B cell (primary cell): ENCODE data around the gene TMPRSS13. TPM values are rescaled to one million over a fixed set of nuclear protein-coding genes. Genes with fewer than 3 reads are reported as not detected.

ENCODE experiments used
- ATAC-seq: fragments of 200-7000 bp; cut with Tn5 transposase; one replicate; pipeline ENCODE4 v1.10.0; 2021; ENCODE audit warnings: low read depth, mild to moderate bottlenecking, moderate number of reproducible peaks, moderate library complexity
- CTCF ChIA-PET: fragments of 350-600 bp; sonication (Branson Sonifier 250); formaldehyde crosslinking; loops from one replicate; lab custom pipeline; 2021; ENCODE audit warnings: antibody characterized with exemption, inconsistent platforms; lab: Charles Lee
- POLR2A ChIA-PET: fragments of 350-600 bp; sonication (Branson Sonifier 250); formaldehyde crosslinking; loops from one replicate; lab custom pipeline; 2021; ENCODE audit warnings: antibody characterized with exemption; lab: Charles Lee
- DNase-seq: peaks from one replicate; pipeline ENCODE4 v3.0.0; 2013
- H2AFZ ChIP-seq: 2 replicates; pipeline ENCODE4 v1.6.1; 2012; ENCODE audit warnings: mild to moderate bottlenecking, low read depth, low read length; ENCODE audit not compliant: insufficient read depth, poor library complexity, severe bottlenecking
- H3K27ac ChIP-seq, 2 donors: 1 replicate in 1 of 2; 2 replicates in 1 of 2; pipeline ENCODE4 v1.5.1; 2012 to 2013; ENCODE audit warnings: low read length in 2 of 2, mild to moderate bottlenecking in 2 of 2, moderate library complexity in 1 of 2
- H3K27me3 ChIP-seq, 4 experiments: fragments of 200-600 bp in 1 of 4; sonication (generic) in 1 of 4; replicated peaks in 1 of 4; 1 replicate in 2 of 4; 2 replicates in 2 of 4; pipeline versions ENCODE4 v1.6.1 to v1.7.0; 2013 to 2016; ENCODE audit warnings: low read length in 3 of 4, mild to moderate bottlenecking in 2 of 4, mixed read lengths in 1 of 4, moderate library complexity in 1 of 4; ENCODE audit not compliant: insufficient read depth in 4 of 4, control insufficient read depth in 3 of 4; ENCODE audit errors: control extremely low read depth in 1 of 4
- H3K36me3 ChIP-seq, 2 experiments: replicated peaks in 1 of 2; 1 replicate in 1 of 2; 2 replicates in 1 of 2; pipeline versions ENCODE4 v1.6.1 to v1.7.1; 2013; ENCODE audit warnings: low read length in 1 of 2; ENCODE audit not compliant: insufficient read depth in 2 of 2, control insufficient read depth in 1 of 2; ENCODE audit errors: control extremely low read depth in 1 of 2, extremely low read depth in 1 of 2
- H3K4me1 ChIP-seq, 2 donors: fragments of 200-600 bp in 1 of 2; sonication (generic) in 1 of 2; 1 replicate in 1 of 2; 2 replicates in 1 of 2; pipeline versions ENCODE4 v1.5.1 to v1.6.1; 2013 to 2017; ENCODE audit warnings: low read length in 2 of 2; ENCODE audit not compliant: control insufficient read depth in 2 of 2, insufficient read depth in 2 of 2
- H3K4me2 ChIP-seq: replicated peaks from 2 replicates; pipeline ENCODE3; 2012; ENCODE audit warnings: mild to moderate bottlenecking, low read depth, low read length; ENCODE audit not compliant: poor library complexity, severe bottlenecking
- H3K4me3 ChIP-seq, 5 experiments: fragments of 200-600 bp in 1 of 5; sonication (generic) in 1 of 5; 1 replicate in 3 of 5; 2 replicates in 2 of 5; pipeline versions ENCODE4 v1.5.1 to v1.7.0; 2011 to 2016; ENCODE audit warnings: low read length in 4 of 5, mild to moderate bottlenecking in 4 of 5, low read depth in 2 of 5, control low read depth in 1 of 5, moderate library complexity in 1 of 5; ENCODE audit not compliant: insufficient read depth in 1 of 5; ENCODE audit errors: control extremely low read depth in 1 of 5, extremely low read depth in 1 of 5
- H3K79me2 ChIP-seq: fragments of 200-600 bp; sonication (generic); one replicate; pipeline ENCODE4 v1.6.0; 2016; ENCODE audit warnings: low read length; ENCODE audit not compliant: control insufficient read depth, insufficient read depth
- H3K9ac ChIP-seq: fragments of 200-600 bp; sonication (generic); 2 replicates; pipeline ENCODE4 v1.6.1; 2017; ENCODE audit warnings: mild to moderate bottlenecking, low read length, moderate library complexity
- H3K9me3 ChIP-seq, 3 donors: one replicate each; pipeline versions ENCODE4 v1.6.1 to v1.7.1; 2013; ENCODE audit warnings: low read length in 2 of 3; ENCODE audit not compliant: control insufficient read depth in 2 of 3, insufficient read depth in 1 of 3; ENCODE audit errors: control extremely low read depth in 1 of 3
- H4K20me1 ChIP-seq: 2 replicates; pipeline ENCODE4 v1.6.0; 2012; ENCODE audit warnings: mild to moderate bottlenecking, low read length; ENCODE audit not compliant: insufficient read depth, control insufficient read depth, poor library complexity, severe bottlenecking
- H3K27ac Mint-ChIP-seq: one replicate; pipeline ENCODE4 v1.8.0; 2021; ENCODE audit warnings: mixed read lengths
- H3K27me3 Mint-ChIP-seq: one replicate; pipeline ENCODE4 v1.8.0; 2021; ENCODE audit warnings: mixed read lengths
- H3K4me1 Mint-ChIP-seq: one replicate; pipeline ENCODE4 v1.8.0; 2021; ENCODE audit warnings: mixed read lengths
- H3K4me3 Mint-ChIP-seq: one replicate; pipeline ENCODE4 v1.8.0; 2021; ENCODE audit warnings: mixed read lengths
- H3K9me3 Mint-ChIP-seq: one replicate; pipeline ENCODE4 v1.8.0; 2022; ENCODE audit warnings: mixed read lengths; ENCODE audit not compliant: insufficient read depth
- CTCF ChIP-seq: fragments of 200-600 bp; IDR thresholded peaks from one replicate; pipeline ENCODE4 v1.8.0; 2022; ENCODE audit warnings: antibody characterized with exemption, mild to moderate bottlenecking
- EZH2 ChIP-seq: IDR thresholded peaks from 2 replicates; pipeline ENCODE4 v1.6.1; 2012; ENCODE audit warnings: borderline replicate concordance, low read depth, mild to moderate bottlenecking, moderate library complexity, low read length; ENCODE audit not compliant: insufficient read depth, poor library complexity, severe bottlenecking
- WGBS: methylation state at CpG from one replicate; pipeline ENCODE4 v1.1.5; 2013; ENCODE audit warnings: missing lambda C conversion rate; ENCODE audit not compliant: insufficient coverage; 5-methylcytosine and 5-hydroxymethylcytosine counted together
- intact Hi-C: fragments of 100-400 bp; cut with micrococcal nuclease; formaldehyde crosslinking; loops from one replicate; pipeline ENCODE4 v1.10.0; 2022
- polyA plus RNA-seq: library from polyadenylated mRNA; depleted of rRNA; stranded (reverse); fragments of >200 nt; gene quantifications from 2 replicates; pipeline ENCODE4 v1.2.3, GENCODE V29; 2012
- total RNA-seq, 2 donors: library from RNA; stranded (reverse); fragments of 120-200 nt in 1 of 2; gene quantifications; 1 replicate in 1 of 2; 2 replicates in 1 of 2; pipeline versions ENCODE4 v1.2.3 to v1.2.4, GENCODE V29; 2013 to 2022

The TMPRSS13 gene
- total and polyA plus RNA-seq, 2 donors (not counting 1 experiment from before 2014, with no cell fraction given), result 2.4 to 8.0 TPM

GRCh38 chr11:117913736-117914397 is 15.3 kb downstream of the TMPRSS13 start:
- no peak for TF ChIP-seq EZH2
- no peak for TF ChIP-seq CTCF
- intact Hi-C loops, result no loop called here
- H3K27me3 ChIP-seq, result no peaks in the 10 kb centered on the region
- no peak overlapping the region for H3K9ac ChIP-seq
- peaks cover under 1% of the 10 kb centered on the region in 2 donors for H3K4me1 ChIP-seq
- H4K20me1 ChIP-seq, result no peaks in the 10 kb centered on the region
- H3K9me3 ChIP-seq, result no peaks in the 10 kb centered on the region
- no peak overlapping the region for H3K4me3 ChIP-seq
- H3K9me3 Mint-ChIP-seq, result no peaks in the 10 kb centered on the region
- H3K27ac ChIP-seq, result no peak overlapping the region
- H3K27ac Mint-ChIP-seq, result no peak overlapping the region
- H3K4me1 Mint-ChIP-seq, result no peaks in the 10 kb centered on the region
- H3K4me3 Mint-ChIP-seq, result no peak overlapping the region
- H3K4me2 ChIP-seq, result no peak overlapping the region
- POLR2A ChIA-PET, result interaction anchor here (0.6 kb wide), 1 partner anchor 103 kb away, joined by 3 read pairs; no protein-coding TSS in a partner anchor
- CTCF ChIA-PET, result interaction anchor here (0.7 to 1.5 kb wide), 2 partner anchors 33 to 106 kb away, joined by 4 read pairs; no protein-coding TSS in a partner anchor
- DNase-seq, result no peak
- ATAC-seq, result no peak
- H3K27me3 Mint-ChIP-seq, result peaks cover 6% of the 10 kb centered on the region
- H2AFZ ChIP-seq, result no peak overlapping the region
- no peaks in the 10 kb centered on the region for H3K79me2 ChIP-seq
- no peaks in the 10 kb centered on the region for H3K36me3 ChIP-seq
- WGBS, result 96% methylated on average over 9 of the region's 9 CpGs

- H3K27me3 Mint-ChIP-seq, result peaks cover 11% of the 10 kb centered on the region
- TF ChIP-seq EZH2 (no peak), CTCF (no peak)
- H3K9me3 Mint-ChIP-seq, result no peaks in the 10 kb centered on the region
- H3K4me2 ChIP-seq, result no peak overlapping the region
- intact Hi-C loops, result no loop called here
- H3K9ac ChIP-seq, result no peak overlapping the region
- H3K27ac Mint-ChIP-seq, result no peak overlapping the region
- no peaks in the 10 kb centered on the region for H3K9me3 ChIP-seq
- ChIA-PET POLR2A (no interaction called here), CTCF (no interaction called here)
- DNase-seq (no peak), ATAC-seq (no peak)
- H3K27me3 ChIP-seq, result peaks cover 0 to 1% (median 0%) of the 10 kb centered on the region in 4 experiments
- no peaks in the 10 kb centered on the region for H3K4me1 ChIP-seq
- H3K27ac ChIP-seq, result no peak overlapping the region
- H3K36me3 ChIP-seq, result no peaks in the 10 kb centered on the region
- WGBS, result 95% methylated on average over 6 of the region's 7 CpGs
- no peaks in the 10 kb centered on the region for H4K20me1 ChIP-seq
- H3K4me1 Mint-ChIP-seq, result peaks cover 2% of the 10 kb centered on the region
- H3K79me2 ChIP-seq, result no peaks in the 10 kb centered on the region
- no peak overlapping the region for H2AFZ ChIP-seq
- no peak overlapping the region for H3K4me3 ChIP-seq
- no peak overlapping the region for H3K4me3 Mint-ChIP-seq
These were observed 16.7 kb downstream of the TMPRSS13 start for GRCh38 chr11:117912497-117912896.
